Mesendoderm (in vitro differentiated cells): ENCODE measurements around the gene PIP5K1C.

Experiments
- DNase-seq: peaks from one replicate; pipeline ENCODE4 v3.0.0; 2013
- H2AK5ac ChIP-seq: 2 replicates; pipeline ENCODE4 v1.6.1; 2013; ENCODE audit warnings: low read length, inconsistent platforms
- H2BK120ac ChIP-seq: 2 replicates; pipeline ENCODE4 v1.6.1; 2013; ENCODE audit warnings: low read depth, mild to moderate bottlenecking, low read length, moderate library complexity, mixed read lengths
- H2BK15ac ChIP-seq: replicated peaks from 2 replicates; pipeline ENCODE4 v1.6.1; 2013; ENCODE audit warnings: low read depth, mild to moderate bottlenecking, moderate library complexity
- H2BK5ac ChIP-seq: 2 replicates; pipeline ENCODE4 v1.6.1; 2013; ENCODE audit warnings: low read length, inconsistent platforms
- H3K18ac ChIP-seq: 2 replicates; pipeline ENCODE4 v1.6.1; 2013; ENCODE audit warnings: mild to moderate bottlenecking, low read length, mixed read lengths
- H3K23ac ChIP-seq: one replicate; pipeline ENCODE4 v1.6.1; 2013; ENCODE audit warnings: low read length
- H3K27ac ChIP-seq: 2 replicates; pipeline ENCODE4 v1.5.1; 2013; ENCODE audit warnings: low read depth, mild to moderate bottlenecking, inconsistent platforms, low read length, moderate library complexity
- H3K27me3 ChIP-seq: 2 replicates; pipeline ENCODE4 v1.6.1; 2013; ENCODE audit warnings: low read length, control low read depth, mild to moderate bottlenecking, inconsistent platforms; ENCODE audit not compliant: insufficient read depth, poor library complexity
- H3K36me3 ChIP-seq: 2 replicates; pipeline ENCODE4 v1.6.1; 2013; ENCODE audit warnings: low read length, inconsistent platforms; ENCODE audit not compliant: control insufficient read depth, insufficient read depth
- H3K4ac ChIP-seq: one replicate; pipeline ENCODE4 v1.6.1; 2013; ENCODE audit warnings: low read depth, mild to moderate bottlenecking, low read length, moderate library complexity
- H3K4me1 ChIP-seq: 2 replicates; pipeline ENCODE4 v1.6.1; 2013; ENCODE audit warnings: low read depth, low read length, inconsistent platforms; ENCODE audit not compliant: control insufficient read depth
- H3K4me2 ChIP-seq: 2 replicates; pipeline ENCODE4 v1.6.1; 2013; ENCODE audit warnings: low read length
- H3K4me3 ChIP-seq: 2 replicates; pipeline ENCODE4 v1.5.1; 2013; ENCODE audit warnings: mild to moderate bottlenecking, low read length
- H3K56ac ChIP-seq: one replicate; pipeline ENCODE4 v1.6.1; 2013; ENCODE audit warnings: low read length
- H3K79me1 ChIP-seq: 2 replicates; pipeline ENCODE4 v1.6.1; 2013; ENCODE audit warnings: low read length, inconsistent platforms
- H3K79me2 ChIP-seq: 2 replicates; pipeline ENCODE4 v1.6.1; 2013; ENCODE audit warnings: mild to moderate bottlenecking, low read length; ENCODE audit not compliant: control insufficient read depth, insufficient read depth
- H3K9ac ChIP-seq: 2 replicates; pipeline ENCODE4 v1.6.1; 2013; ENCODE audit warnings: low read length, inconsistent platforms
- H4K5ac ChIP-seq: one replicate; pipeline ENCODE4 v1.6.1; 2013; ENCODE audit warnings: low read length
- H4K8ac ChIP-seq: one replicate; pipeline ENCODE4 v1.6.1; 2013; ENCODE audit warnings: low read depth, mild to moderate bottlenecking, control low read depth, low read length, moderate library complexity
- WGBS: extraction: QIAGEN DNeasy Blood & Tissue Kit; methylation state at CpG from one replicate; pipeline ENCODE4 v1.1.7; 2013; ENCODE audit warnings: low lambda C conversion rate, missing lambda C conversion rate; ENCODE audit not compliant: insufficient coverage; ENCODE audit errors: extremely low coverage; 5-methylcytosine and 5-hydroxymethylcytosine counted together

Gene PIP5K1C

GRCh38 chr19:3620145-3620816 is 80.0 kb downstream of the PIP5K1C start:
- peaks cover 10% of the 10 kb centered on the region for H3K79me2 ChIP-seq
- H2BK15ac ChIP-seq, result no peak overlapping the region
- WGBS, result no CpG with 5 or more reads among the region's 19 CpGs
- H3K4me2 ChIP-seq, result no peak overlapping the region
- DNase-seq, result no peak
- no peaks in the 10 kb centered on the region for H3K36me3 ChIP-seq
- H3K27me3 ChIP-seq, result no peaks in the 10 kb centered on the region
- no peak overlapping the region for H3K4ac ChIP-seq
- no peak overlapping the region for H4K5ac ChIP-seq
- H3K9ac ChIP-seq, result no peak overlapping the region
- H3K4me3 ChIP-seq, result no peak overlapping the region
- H3K56ac ChIP-seq, result no peak overlapping the region
- H2AK5ac ChIP-seq, result no peak overlapping the region
- no peak overlapping the region for H2BK5ac ChIP-seq
- peaks cover 6% of the 10 kb centered on the region for H3K79me1 ChIP-seq
- H4K8ac ChIP-seq, result no peak overlapping the region
- H3K27ac ChIP-seq, result no peak overlapping the region
- H2BK120ac ChIP-seq, result no peak overlapping the region
- H3K23ac ChIP-seq, result no peak overlapping the region
- no peak overlapping the region for H3K18ac ChIP-seq
- H3K4me1 ChIP-seq, result no peaks in the 10 kb centered on the region

- H3K27me3 ChIP-seq, result no peaks in the 10 kb centered on the region
- H3K4me1 ChIP-seq, result no peaks in the 10 kb centered on the region
- no peaks in the 10 kb centered on the region for H3K36me3 ChIP-seq
- H3K79me1 ChIP-seq, result peaks cover 4% of the 10 kb centered on the region
- no peak overlapping the region for H3K23ac ChIP-seq
- no peak overlapping the region for H3K27ac ChIP-seq
- H2BK15ac ChIP-seq, result no peak overlapping the region
- no peak overlapping the region for H4K8ac ChIP-seq
- H3K56ac ChIP-seq, result no peak overlapping the region
- H4K5ac ChIP-seq, result no peak overlapping the region
- DNase-seq, result no peak
- H3K4me3 ChIP-seq, result no peak overlapping the region
- H3K9ac ChIP-seq, result no peak overlapping the region
- H3K79me2 ChIP-seq, result peaks cover 4% of the 10 kb centered on the region
- H2BK120ac ChIP-seq, result no peak overlapping the region
- H2BK5ac ChIP-seq, result no peak overlapping the region
- no peak overlapping the region for H3K4ac ChIP-seq
- no peak overlapping the region for H3K18ac ChIP-seq
- no CpG with 5 or more reads among the region's 17 CpGs for WGBS
- H2AK5ac ChIP-seq, result no peak overlapping the region
- no peak overlapping the region for H3K4me2 ChIP-seq
These were observed 80.6 kb downstream of the PIP5K1C start for GRCh38 chr19:3619631-3620012.

- Histone ChIP-seq H3K18ac (no peak overlapping the region), H3K36me3 (no peaks in the 10 kb centered on the region), H3K4me2 (no peak overlapping the region), H2AK5ac (no peak overlapping the region), H3K79me1 (no peaks in the 10 kb centered on the region), H3K27ac (no peak overlapping the region), H3K4me3 (no peak overlapping the region), H2BK15ac (no peak overlapping the region), H2BK5ac (no peak overlapping the region), H3K9ac (no peak overlapping the region), H3K56ac (no peak overlapping the region), H4K8ac (no peak overlapping the region), H4K5ac (no peak overlapping the region), H2BK120ac (no peak overlapping the region), H3K4ac (no peak overlapping the region), H3K79me2 (no peaks in the 10 kb centered on the region), H3K4me1 (no peaks in the 10 kb centered on the region), H3K27me3 (no peaks in the 10 kb centered on the region), H3K23ac (no peak overlapping the region)
- no CpG with 5 or more reads among the region's 31 CpGs for WGBS
- no peak for DNase-seq
These were observed 81.2 kb downstream of the PIP5K1C start for GRCh38 chr19:3618811-3619630.

GRCh38 chr19:3618144-3618810 is 82.0 kb downstream of the PIP5K1C start:
- H3K27ac ChIP-seq, result no peak overlapping the region
- H3K4me1 ChIP-seq, result no peaks in the 10 kb centered on the region
- H3K4me3 ChIP-seq, result no peak overlapping the region
- no peaks in the 10 kb centered on the region for H3K27me3 ChIP-seq
- WGBS, result no CpG with 5 or more reads among the region's 31 CpGs
- H3K79me1 ChIP-seq, result no peaks in the 10 kb centered on the region
- no peak overlapping the region for H3K56ac ChIP-seq
- no peaks in the 10 kb centered on the region for H3K79me2 ChIP-seq
- peak; percentile 49 for DNase-seq
- no peak overlapping the region for H2BK120ac ChIP-seq
- no peaks in the 10 kb centered on the region for H3K36me3 ChIP-seq
- no peak overlapping the region for H4K5ac ChIP-seq
- no peak overlapping the region for H2AK5ac ChIP-seq
- no peak overlapping the region for H3K18ac ChIP-seq
- H2BK15ac ChIP-seq, result no peak overlapping the region
- no peak overlapping the region for H3K4me2 ChIP-seq
- H3K23ac ChIP-seq, result no peak overlapping the region
- H3K9ac ChIP-seq, result no peak overlapping the region
- H4K8ac ChIP-seq, result no peak overlapping the region
- no peak overlapping the region for H3K4ac ChIP-seq
- no peak overlapping the region for H2BK5ac ChIP-seq

- WGBS, result no CpG with 5 or more reads among the region's 19 CpGs
- Histone ChIP-seq H3K9ac (no peak overlapping the region), H2BK120ac (no peak overlapping the region), H3K4me3 (no peak overlapping the region), H2AK5ac (no peak overlapping the region), H3K4ac (no peak overlapping the region), H4K5ac (no peak overlapping the region), H3K79me1 (no peaks in the 10 kb centered on the region), H3K79me2 (no peaks in the 10 kb centered on the region), H3K27me3 (no peaks in the 10 kb centered on the region), H3K4me2 (no peak overlapping the region), H3K4me1 (no peaks in the 10 kb centered on the region), H3K27ac (no peak overlapping the region), H3K23ac (no peak overlapping the region), H3K56ac (peak overlapping the region; percentile 15), H3K36me3 (no peaks in the 10 kb centered on the region), H2BK5ac (no peak overlapping the region), H2BK15ac (no peak overlapping the region), H3K18ac (no peak overlapping the region), H4K8ac (no peak overlapping the region)
- DNase-seq, result peak; percentile 26
These were observed 82.8 kb downstream of the PIP5K1C start for GRCh38 chr19:3617463-3617862.
